Measurements from ENCODE around the gene DLG1.

Gene DLG1

GRCh38 chr3:197238842-197239241 lies 59.6 kb downstream of the DLG1 start:
- Histone ChIP-seq H3K27me3 (ENCODE audit: control insufficient read depth, insufficient read depth, low read length) (no peaks in the 10 kb centered on the region), H3K27ac (ENCODE audit: low read length) (no peak overlapping the region), H3K4me3 (ENCODE audit: low read length) (no peak overlapping the region), H3K36me3 (ENCODE audit: control insufficient read depth, low read depth, low read length) (no peaks in the 10 kb centered on the region), H3K9me3 (ENCODE audit: control insufficient read depth, low read depth, low read length) (peaks cover 14% of the 10 kb centered on the region), H3K9ac (ENCODE audit: low read length) (no peak overlapping the region), H3K4me1 (ENCODE audit: control insufficient read depth, low read depth, low read length) (peaks cover 15% of the 10 kb centered on the region)

- peaks cover 15% of the 10 kb centered on the region for H3K4me1 ChIP-seq (ENCODE audit: control insufficient read depth, low read depth, low read length)
- H3K27me3 ChIP-seq (ENCODE audit: control insufficient read depth, insufficient read depth, low read length): no peaks in the 10 kb centered on the region
- peaks cover 7% of the 10 kb centered on the region for H3K9me3 ChIP-seq (ENCODE audit: control insufficient read depth, low read depth, low read length)
- H3K9ac ChIP-seq (ENCODE audit: low read length): no peak overlapping the region
- H3K27ac ChIP-seq (ENCODE audit: low read length): no peak overlapping the region
- H3K36me3 ChIP-seq (ENCODE audit: control insufficient read depth, low read depth, low read length): no peaks in the 10 kb centered on the region
- H3K4me3 ChIP-seq (ENCODE audit: low read length): no peak overlapping the region
Measured at GRCh38 chr3:197237897-197238296, 60.5 kb downstream of the DLG1 start.

- Histone ChIP-seq H3K4me1 (ENCODE audit: control insufficient read depth, low read depth, low read length) (peaks cover 15% of the 10 kb centered on the region), H3K4me3 (ENCODE audit: low read length) (no peak overlapping the region), H3K27ac (ENCODE audit: low read length) (no peak overlapping the region), H3K9me3 (ENCODE audit: control insufficient read depth, low read depth, low read length) (no peaks in the 10 kb centered on the region), H3K9ac (ENCODE audit: low read length) (no peak overlapping the region), H3K27me3 (ENCODE audit: control insufficient read depth, insufficient read depth, low read length) (no peaks in the 10 kb centered on the region), H3K36me3 (ENCODE audit: control insufficient read depth, low read depth, low read length) (no peaks in the 10 kb centered on the region)
Measured at GRCh38 chr3:197236362-197236761, 62.0 kb downstream of the DLG1 start.

GRCh38 chr3:197234947-197235914 lies 63.2 kb downstream of the DLG1 start:
- Histone ChIP-seq H3K9me3 (ENCODE audit: control insufficient read depth, low read depth, low read length) (no peaks in the 10 kb centered on the region), H3K27me3 (ENCODE audit: control insufficient read depth, insufficient read depth, low read length) (no peaks in the 10 kb centered on the region), H3K4me1 (ENCODE audit: control insufficient read depth, low read depth, low read length) (peaks cover 15% of the 10 kb centered on the region), H3K27ac (ENCODE audit: low read length) (no peak overlapping the region), H3K9ac (ENCODE audit: low read length) (no peak overlapping the region), H3K36me3 (ENCODE audit: control insufficient read depth, low read depth, low read length) (no peaks in the 10 kb centered on the region), H3K4me3 (ENCODE audit: low read length) (no peak overlapping the region)

- Histone ChIP-seq H3K27ac (ENCODE audit: low read length) (no peak overlapping the region), H3K9ac (ENCODE audit: low read length) (no peak overlapping the region), H3K27me3 (ENCODE audit: control insufficient read depth, insufficient read depth, low read length) (no peaks in the 10 kb centered on the region), H3K4me1 (ENCODE audit: control insufficient read depth, low read depth, low read length) (peaks cover 8% of the 10 kb centered on the region), H3K4me3 (ENCODE audit: low read length) (no peak overlapping the region), H3K9me3 (ENCODE audit: control insufficient read depth, low read depth, low read length) (no peaks in the 10 kb centered on the region), H3K36me3 (ENCODE audit: control insufficient read depth, low read depth, low read length) (no peaks in the 10 kb centered on the region)
Measured at GRCh38 chr3:197231321-197231720, 67.1 kb downstream of the DLG1 start.

- Histone ChIP-seq H3K4me1 (ENCODE audit: control insufficient read depth, low read depth, low read length) (peaks cover 12% of the 10 kb centered on the region), H3K9me3 (ENCODE audit: control insufficient read depth, low read depth, low read length) (no peaks in the 10 kb centered on the region), H3K36me3 (ENCODE audit: control insufficient read depth, low read depth, low read length) (no peaks in the 10 kb centered on the region), H3K27ac (ENCODE audit: low read length) (no peak overlapping the region), H3K4me3 (ENCODE audit: low read length) (no peak overlapping the region), H3K9ac (ENCODE audit: low read length) (no peak overlapping the region), H3K27me3 (ENCODE audit: control insufficient read depth, insufficient read depth, low read length) (no peaks in the 10 kb centered on the region)
Measured at GRCh38 chr3:197229836-197230235, 68.6 kb downstream of the DLG1 start.

- H3K9me3 ChIP-seq (ENCODE audit: control insufficient read depth, low read depth, low read length): no peaks in the 10 kb centered on the region
- H3K9ac ChIP-seq (ENCODE audit: low read length): no peak overlapping the region
- no peaks in the 10 kb centered on the region for H3K27me3 ChIP-seq (ENCODE audit: control insufficient read depth, insufficient read depth, low read length)
- no peak overlapping the region for H3K27ac ChIP-seq (ENCODE audit: low read length)
- peaks cover 12% of the 10 kb centered on the region for H3K4me1 ChIP-seq (ENCODE audit: control insufficient read depth, low read depth, low read length)
- no peaks in the 10 kb centered on the region for H3K36me3 ChIP-seq (ENCODE audit: control insufficient read depth, low read depth, low read length)
- H3K4me3 ChIP-seq (ENCODE audit: low read length): no peak overlapping the region
Measured at GRCh38 chr3:197229178-197229577, 69.2 kb downstream of the DLG1 start.

GRCh38 chr3:197227780-197228574 lies 70.4 kb downstream of the DLG1 start:
- Histone ChIP-seq H3K4me3 (ENCODE audit: low read length) (no peak overlapping the region), H3K36me3 (ENCODE audit: control insufficient read depth, low read depth, low read length) (no peaks in the 10 kb centered on the region), H3K4me1 (ENCODE audit: control insufficient read depth, low read depth, low read length) (peaks cover 12% of the 10 kb centered on the region), H3K27ac (ENCODE audit: low read length) (no peak overlapping the region), H3K9ac (ENCODE audit: low read length) (no peak overlapping the region), H3K27me3 (ENCODE audit: control insufficient read depth, insufficient read depth, low read length) (no peaks in the 10 kb centered on the region), H3K9me3 (ENCODE audit: control insufficient read depth, low read depth, low read length) (no peaks in the 10 kb centered on the region)

GRCh38 chr3:197226179-197226578 lies 72.2 kb downstream of the DLG1 start:
- Histone ChIP-seq H3K27me3 (ENCODE audit: control insufficient read depth, insufficient read depth, low read length) (no peaks in the 10 kb centered on the region), H3K27ac (ENCODE audit: low read length) (no peak overlapping the region), H3K9me3 (ENCODE audit: control insufficient read depth, low read depth, low read length) (no peaks in the 10 kb centered on the region), H3K4me3 (ENCODE audit: low read length) (no peak overlapping the region), H3K4me1 (ENCODE audit: control insufficient read depth, low read depth, low read length) (peaks cover 12% of the 10 kb centered on the region), H3K36me3 (ENCODE audit: control insufficient read depth, low read depth, low read length) (no peaks in the 10 kb centered on the region), H3K9ac (ENCODE audit: low read length) (no peak overlapping the region)

GRCh38 chr3:197225579-197225978 lies 72.8 kb downstream of the DLG1 start:
- Histone ChIP-seq H3K27me3 (ENCODE audit: control insufficient read depth, insufficient read depth, low read length) (no peaks in the 10 kb centered on the region), H3K4me1 (ENCODE audit: control insufficient read depth, low read depth, low read length) (peaks cover 12% of the 10 kb centered on the region), H3K36me3 (ENCODE audit: control insufficient read depth, low read depth, low read length) (no peaks in the 10 kb centered on the region), H3K27ac (ENCODE audit: low read length) (no peak overlapping the region), H3K4me3 (ENCODE audit: low read length) (no peak overlapping the region), H3K9me3 (ENCODE audit: control insufficient read depth, low read depth, low read length) (no peaks in the 10 kb centered on the region), H3K9ac (ENCODE audit: low read length) (no peak overlapping the region)

- H3K27me3 ChIP-seq (ENCODE audit: control insufficient read depth, insufficient read depth, low read length): no peaks in the 10 kb centered on the region
- H3K4me1 ChIP-seq (ENCODE audit: control insufficient read depth, low read depth, low read length): peaks cover 19% of the 10 kb centered on the region
- no peaks in the 10 kb centered on the region for H3K9me3 ChIP-seq (ENCODE audit: control insufficient read depth, low read depth, low read length)
- no peaks in the 10 kb centered on the region for H3K36me3 ChIP-seq (ENCODE audit: control insufficient read depth, low read depth, low read length)
- H3K9ac ChIP-seq (ENCODE audit: low read length): no peak overlapping the region
- H3K4me3 ChIP-seq (ENCODE audit: low read length): no peak overlapping the region
- H3K27ac ChIP-seq (ENCODE audit: low read length): no peak overlapping the region
Measured at GRCh38 chr3:197224034-197224444, 74.4 kb downstream of the DLG1 start.

Data from iPS-18a (cell line).